SIG-M5 (cell line): ENCODE data around the gene KIAA0586.

Experiments used
- DNase-seq: peaks from one replicate; lab custom pipeline; 2025; lab: John Stamatoyannopoulos, UW

KIAA0586 gene

GRCh38 chr14:58598028-58598803 lies 170.7 kb downstream of the KIAA0586 start:
- no peak for DNase-seq

DNA sequence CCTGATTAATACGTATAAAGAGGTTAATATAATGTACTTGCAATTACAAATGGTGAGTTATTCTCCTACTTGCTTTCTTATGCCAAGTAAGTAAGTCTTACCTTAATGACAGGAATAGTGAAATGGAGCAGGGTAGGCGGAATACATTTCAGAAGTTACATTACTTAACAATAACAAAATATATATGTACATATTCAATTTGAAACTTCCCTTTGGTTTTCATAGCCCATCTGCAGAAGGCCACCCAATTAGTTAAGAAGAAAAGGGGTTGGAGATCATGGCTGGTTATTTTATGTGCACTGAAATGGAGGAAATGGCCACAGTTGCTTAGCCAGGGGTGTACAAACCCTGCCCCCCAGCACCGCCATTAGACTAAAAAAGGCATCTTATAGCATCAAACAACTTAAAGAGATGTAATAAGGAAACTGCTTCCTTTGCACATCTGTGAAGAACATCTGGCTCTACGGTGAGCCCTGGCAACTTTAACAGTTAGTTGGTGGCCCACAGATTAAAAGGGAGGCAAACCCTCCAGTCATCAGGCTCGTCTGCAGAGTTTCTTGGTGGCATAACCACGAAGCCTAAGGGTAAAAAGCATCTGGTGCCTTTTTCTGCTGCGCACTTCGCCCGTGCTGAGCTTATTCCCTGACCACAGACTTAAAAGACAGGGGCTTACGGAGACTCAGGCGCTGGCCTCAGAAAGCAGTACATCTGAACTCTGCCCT lies 171.4 kb downstream of the KIAA0586 start:
- DNase-seq: no peak

DNA sequence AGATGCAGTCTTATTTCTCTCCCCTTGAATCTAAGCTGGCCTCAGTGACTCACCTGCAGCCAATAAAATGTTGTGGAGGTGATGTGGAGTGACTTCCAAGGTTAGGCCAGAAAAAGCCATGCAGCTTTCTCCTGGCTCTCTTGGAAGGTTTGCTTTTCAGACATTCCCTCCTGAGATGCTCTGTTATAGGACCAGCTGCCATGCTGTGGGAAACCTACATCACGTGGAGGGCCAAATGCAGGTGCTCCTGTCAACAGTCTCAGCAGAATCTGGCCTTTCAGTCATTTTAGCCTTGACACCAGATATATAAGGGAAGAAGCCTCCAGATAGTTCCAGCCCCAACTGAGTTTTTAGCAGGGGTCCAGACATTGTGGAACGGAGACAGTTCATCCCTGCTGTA lies 172.2 kb downstream of the KIAA0586 start:
- no peak for DNase-seq
